Ovary (tissue), 9 donors: ENCODE results near the gene INF2. TPM values are rescaled to one million over a fixed set of nuclear protein-coding genes. Genes with fewer than 3 reads are reported as not detected.
"Not testable (repeated sequence)": the region's sequence is repeated elsewhere in the genome, so short reads cannot be mapped to it uniquely, and the experiment has no call there.

ENCODE experiments used
- DNase-seq, 5 donors: peaks; one replicate each; pipeline ENCODE4 v3.0.0-alpha.2; 2019 to 2020
- H3K27ac ChIP-seq, 2 donors: fragments of 200-600 bp; one replicate each; pipeline versions ENCODE4 v1.5.1 to v1.8.0; 2019 to 2022
- H3K27me3 ChIP-seq: fragments of 200-600 bp; one replicate; pipeline ENCODE4 v1.8.0; 2022
- H3K36me3 ChIP-seq: fragments of 200-600 bp; sonication (generic); one replicate; pipeline ENCODE4 v1.5.1; 2019
- H3K4me1 ChIP-seq: one replicate; pipeline ENCODE4 v1.8.1; 2013; ENCODE audit warnings: mild to moderate bottlenecking, moderate library complexity; ENCODE audit not compliant: insufficient read depth
- H3K4me3 ChIP-seq: fragments of 200-600 bp; sonication (generic); one replicate; pipeline ENCODE4 v1.5.1; 2017
- H3K9me3 ChIP-seq, 2 donors: fragments of 200-600 bp in 1 of 2; sonication (generic) in 1 of 2; one replicate each; pipeline versions ENCODE4 v1.5.1 to v1.8.1; 2013 to 2019; ENCODE audit warnings: mild to moderate bottlenecking in 1 of 2, moderate library complexity in 1 of 2
- EP300 ChIP-seq: sonication (generic); formaldehyde crosslinking; IDR thresholded peaks from one replicate; pipeline ENCODE4 v1.6.1; 2017; ENCODE audit warnings: antibody characterized with exemption
- POLR2A ChIP-seq: fragments of 450-650 bp; IDR thresholded peaks from one replicate; pipeline ENCODE4 v1.6.1; 2017; ENCODE audit warnings: antibody characterized with exemption, mild to moderate bottlenecking, moderate library complexity
- WGBS, 3 donors: extraction: QIAGEN DNeasy Blood & Tissue Kit in 1 of 3; methylation state at CpG; one replicate each; pipeline versions ENCODE4 v1.1.5 to v1.1.7; 2013 to 2017; 5-methylcytosine and 5-hydroxymethylcytosine counted together
- intact Hi-C, 4 donors: fragments of 100-400 bp; cut with DNase I; formaldehyde crosslinking; loops; one replicate each; pipeline versions ENCODE4 v1.11.0 to v1.15.1; 2022 to 2023
- polyA plus RNA-seq, 2 donors: library from polyadenylated mRNA; stranded (reverse); fragments of 200-250 nt in 1 of 2; fragments of 350-450 nt in 1 of 2; fragmentation: Illumina TruSeq in 1 of 2; extraction: RNeasy Lipid Tissue Mini Kit (QIAGEN cat#74804) in 1 of 2; gene quantifications; one replicate each; pipeline ENCODE4 v1.2.3, GENCODE V29; 2013 to 2014
- total RNA-seq, 7 donors: library from RNA; depleted of rRNA in 2 of 7; stranded (reverse); fragments of >200 nt in 2 of 7; fragmentation: NEBNext Ultra II Directional in 3 of 7; extraction: Animal tissue kit (Norgen Biotek cat#: 25700) in 3 of 7; gene quantifications; one replicate each; pipeline versions ENCODE4 v1.1.0 to v1.2.4, GENCODE V29; 2016 to 2023
- TF ChIP-seq, protein P1 (sequence below), 3 donors: fragments of 450-650 bp in 2 of 3; fragments of 200-600 bp in 1 of 3; IDR thresholded peaks; one replicate each; pipeline versions ENCODE4 v1.5.1 to v1.8.0; 2016 to 2022; ENCODE audit warnings: antibody characterized with exemption in 3 of 3, mild to moderate bottlenecking in 1 of 3
- donor health status: DM: no; HTN: no; CAD: no; lungs with moderate emphysema.
- donor health status: DM: no; HTN: no; CAD: no.
- donor health status: Bipolar disorder and iron deficiency.
- donor health status: DM: yes; HTN: yes; CAD: no.
- donor health status: DM: no; HTN: no; CAD: no.
- donor health status: DM: yes; HTN: yes; CAD: no.

Gene INF2
- total and polyA plus RNA-seq, 9 donors: 6.3 to 40.7 (median 18.4) TPM

DNA sequence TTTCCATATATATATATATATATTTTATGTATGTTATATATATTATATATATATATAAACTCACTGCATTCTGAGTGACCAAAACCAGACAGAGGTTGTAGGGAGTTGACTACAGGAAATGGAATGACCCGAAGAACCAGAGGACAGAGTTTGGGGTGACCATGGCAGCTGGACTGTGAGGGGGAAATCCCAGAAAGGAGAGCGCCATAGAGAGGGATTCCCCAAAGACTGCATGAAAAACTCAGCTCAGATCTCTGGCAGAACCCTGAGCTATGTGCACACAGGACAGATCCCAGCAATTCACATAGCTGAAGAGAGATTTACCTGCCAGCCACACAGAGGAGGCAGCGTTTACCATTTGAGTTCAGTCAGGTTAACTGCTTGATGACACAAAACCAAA is 19.7 kb upstream of the INF2 start:
- no peaks in the 10 kb centered on the region for H3K4me1 ChIP-seq
- TF ChIP-seq POLR2A (no peak), EP300 (no peak)
- TF ChIP-seq, protein P1, sequence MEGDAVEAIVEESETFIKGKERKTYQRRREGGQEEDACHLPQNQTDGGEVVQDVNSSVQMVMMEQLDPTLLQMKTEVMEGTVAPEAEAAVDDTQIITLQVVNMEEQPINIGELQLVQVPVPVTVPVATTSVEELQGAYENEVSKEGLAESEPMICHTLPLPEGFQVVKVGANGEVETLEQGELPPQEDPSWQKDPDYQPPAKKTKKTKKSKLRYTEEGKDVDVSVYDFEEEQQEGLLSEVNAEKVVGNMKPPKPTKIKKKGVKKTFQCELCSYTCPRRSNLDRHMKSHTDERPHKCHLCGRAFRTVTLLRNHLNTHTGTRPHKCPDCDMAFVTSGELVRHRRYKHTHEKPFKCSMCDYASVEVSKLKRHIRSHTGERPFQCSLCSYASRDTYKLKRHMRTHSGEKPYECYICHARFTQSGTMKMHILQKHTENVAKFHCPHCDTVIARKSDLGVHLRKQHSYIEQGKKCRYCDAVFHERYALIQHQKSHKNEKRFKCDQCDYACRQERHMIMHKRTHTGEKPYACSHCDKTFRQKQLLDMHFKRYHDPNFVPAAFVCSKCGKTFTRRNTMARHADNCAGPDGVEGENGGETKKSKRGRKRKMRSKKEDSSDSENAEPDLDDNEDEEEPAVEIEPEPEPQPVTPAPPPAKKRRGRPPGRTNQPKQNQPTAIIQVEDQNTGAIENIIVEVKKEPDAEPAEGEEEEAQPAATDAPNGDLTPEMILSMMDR (IDR thresholded peaks at IDR 0.05): no peak
- H3K4me3 ChIP-seq: no peak overlapping the region
- intact Hi-C loops: no loop called here
- no peak overlapping the region for H3K27ac ChIP-seq
- no peaks in the 10 kb centered on the region for H3K36me3 ChIP-seq
- no peak for DNase-seq
- no peaks in the 10 kb centered on the region for H3K9me3 ChIP-seq
- no peaks in the 10 kb centered on the region for H3K27me3 ChIP-seq
- WGBS, 3 donors: 70 to 73% (median 72%) methylated on average over 3 of the region's 3 CpGs

DNA sequence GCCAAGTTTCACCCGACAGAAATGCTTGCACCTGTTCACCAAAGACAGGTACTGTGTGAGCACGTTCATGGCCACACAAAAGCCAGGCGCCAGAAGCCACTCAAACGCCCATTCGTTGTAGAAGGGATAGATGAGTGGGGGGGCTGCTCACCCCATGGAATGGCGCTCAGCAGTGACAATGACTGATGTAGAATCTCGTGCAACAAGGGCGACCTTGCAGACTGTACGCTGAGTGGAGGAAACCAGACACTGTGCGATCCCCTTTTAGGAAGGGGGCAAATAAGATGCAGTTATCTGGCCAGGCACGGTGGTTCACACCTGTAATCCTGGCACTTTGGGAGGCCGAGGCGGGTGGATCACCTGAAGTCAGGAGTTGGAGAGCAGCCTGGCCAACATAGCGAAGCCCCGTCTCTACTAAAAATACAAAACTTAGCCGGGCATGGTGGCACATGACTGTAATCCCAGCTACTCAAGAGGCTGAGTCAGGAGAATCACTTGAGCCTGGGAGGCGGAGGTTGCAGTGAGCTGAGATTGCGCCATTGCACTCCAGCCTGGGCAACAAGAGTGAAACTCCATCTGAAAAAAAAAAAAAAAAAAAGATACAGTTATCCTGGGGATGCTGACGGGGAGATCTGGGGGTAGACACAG is 18.0 kb upstream of the INF2 start:
- DNase-seq, intact Hi-C loops, H3K27ac ChIP-seq: not testable (repeated sequence)

DNA sequence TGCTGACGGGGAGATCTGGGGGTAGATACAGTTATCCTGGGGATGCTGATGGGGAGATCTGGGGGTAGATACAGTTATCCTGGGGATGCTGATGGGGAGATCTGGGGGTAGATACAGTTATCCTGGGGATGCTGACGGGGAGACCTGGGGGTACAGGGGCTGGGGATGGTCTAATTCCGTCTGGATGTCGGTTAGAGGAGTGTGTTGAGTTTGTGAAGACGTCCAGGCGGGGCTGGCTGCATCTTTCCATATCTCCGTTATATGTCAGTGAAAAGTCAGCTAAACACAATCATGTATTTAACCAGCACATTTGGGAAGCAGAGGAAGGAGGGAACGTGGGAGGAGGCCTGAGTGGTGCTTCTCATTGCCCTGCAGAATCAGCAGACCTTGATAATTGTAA is 17.3 kb upstream of the INF2 start:
- WGBS, 3 donors: 24 to 36% (median 31%) methylated on average over 7 to 8 of the region's 8 CpGs
- intact Hi-C loops, H3K36me3 ChIP-seq, H3K9me3 ChIP-seq, DNase-seq, H3K27ac ChIP-seq, H3K4me3 ChIP-seq, H3K4me1 ChIP-seq, H3K27me3 ChIP-seq: not testable (repeated sequence)

More for the DNA sequence above, 18.0 kb upstream of the INF2 start:
- 86 to 89% (median 89%) methylated on average over 19 of the region's 19 CpGs for WGBS, 3 donors
- H3K4me3 ChIP-seq, H3K36me3 ChIP-seq, H3K9me3 ChIP-seq, H3K4me1 ChIP-seq, H3K27me3 ChIP-seq: not testable (repeated sequence)

- TF ChIP-seq, protein P1 (IDR thresholded peaks at IDR 0.05): no peak
- no peak for TF ChIP-seq POLR2A
- no peak for TF ChIP-seq EP300
- intact Hi-C loops: no loop called here
- Histone ChIP-seq H3K9me3 (no peaks in the 10 kb centered on the region), H3K27me3 (no peaks in the 10 kb centered on the region), H3K4me3 (no peak overlapping the region), H3K27ac (no peak overlapping the region), H3K4me1 (peaks cover 7% of the 10 kb centered on the region), H3K36me3 (no peaks in the 10 kb centered on the region)
- 89 to 92% (median 91%) methylated on average over 9 of the region's 9 CpGs for WGBS, 3 donors
- no peak for DNase-seq
These were observed 15.9 kb upstream of the INF2 start for GRCh38 chr14:104673481-104673880.

DNA sequence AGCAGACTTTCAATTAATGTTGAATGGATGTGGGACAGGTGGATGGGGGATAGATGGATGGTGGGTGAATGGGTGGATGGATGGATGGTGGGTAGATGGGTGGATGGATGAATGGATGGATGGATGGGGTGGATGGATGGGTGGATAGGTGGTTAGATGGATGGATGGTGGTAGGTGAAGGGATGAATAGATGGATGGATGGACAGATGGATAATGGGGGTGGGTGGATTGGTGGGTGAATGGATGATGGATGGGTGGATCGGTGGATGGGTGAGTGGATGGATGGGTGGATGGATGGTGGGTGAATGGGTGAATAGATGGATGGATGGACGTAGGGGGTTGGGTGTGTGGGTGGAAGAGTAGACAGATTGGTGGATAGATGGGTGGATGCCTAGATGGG is 14.0 kb upstream of the INF2 start:
- Histone ChIP-seq H3K4me1 (peaks cover 12% of the 10 kb centered on the region), H3K4me3 (no peak overlapping the region), H3K36me3 (no peaks in the 10 kb centered on the region), H3K27me3 (no peaks in the 10 kb centered on the region), H3K9me3 (no peaks in the 10 kb centered on the region), H3K27ac (no peak overlapping the region)
- WGBS, 3 donors: 89 to 96% (median 93%) methylated on average over 2 of the region's 2 CpGs
- intact Hi-C loops: no loop called here
- TF ChIP-seq POLR2A: no peak
- TF ChIP-seq, protein P1 (IDR thresholded peaks at IDR 0.05): no peak
- no peak for TF ChIP-seq EP300
- DNase-seq: no peak
